ENCODE data around the gene CPT1B.

The CPT1B gene

GRCh38 chr22:50526834-50527801, 51.1 kb downstream of the CPT1B start:
- Histone ChIP-seq H3K4me3 (ENCODE audit: insufficient read length, low read depth) (peak overlapping the region; percentile 82), H3K36me3 (ENCODE audit: insufficient read depth, insufficient read length, low read length) (peaks cover 26% of the 10 kb centered on the region), H3K9ac (ENCODE audit: insufficient read length, low read depth) (peak overlapping the region; percentile 91), H3K9me3 (ENCODE audit: insufficient read depth, low read length) (no peaks in the 10 kb centered on the region), H3K4me1 (ENCODE audit: insufficient read depth, insufficient read length) (peaks cover 11% of the 10 kb centered on the region), H3K27me3 (ENCODE audit: insufficient read depth, insufficient read length) (no peaks in the 10 kb centered on the region)
- no peak for TF ChIP-seq YY1 (IDR thresholded peaks at IDR 0.05; ENCODE audit: insufficient read depth, insufficient read length)
- no peak for TF ChIP-seq ZNF274 (IDR thresholded peaks at IDR 0.05; ENCODE audit: low read depth, low read length)
- no peak for TF ChIP-seq SUZ12 (IDR thresholded peaks at IDR 0.05; ENCODE audit: extremely low read depth, insufficient read depth, insufficient read length)
- no peak for DNase-seq (ENCODE audit: low read depth, low spot score)

- H3K27me3 ChIP-seq (ENCODE audit: insufficient read depth, insufficient read length): no peaks in the 10 kb centered on the region
- DNase-seq (ENCODE audit: low read depth, low spot score): no peak
- H3K36me3 ChIP-seq (ENCODE audit: insufficient read depth, insufficient read length, low read length): peaks cover 34% of the 10 kb centered on the region
- peak overlapping the region; percentile 82 for H3K4me3 ChIP-seq (ENCODE audit: insufficient read length, low read depth)
- no peak for TF ChIP-seq ZNF274 (IDR thresholded peaks at IDR 0.05; ENCODE audit: low read depth, low read length)
- TF ChIP-seq SUZ12 (IDR thresholded peaks at IDR 0.05; ENCODE audit: extremely low read depth, insufficient read depth, insufficient read length): no peak
- TF ChIP-seq YY1 (IDR thresholded peaks at IDR 0.05; ENCODE audit: insufficient read depth, insufficient read length): no peak
- H3K4me1 ChIP-seq (ENCODE audit: insufficient read depth, insufficient read length): peaks cover 11% of the 10 kb centered on the region
- no peaks in the 10 kb centered on the region for H3K9me3 ChIP-seq (ENCODE audit: insufficient read depth, low read length)
- H3K9ac ChIP-seq (ENCODE audit: insufficient read length, low read depth): peak overlapping the region; percentile 91
These were observed 52.0 kb downstream of the CPT1B start for GRCh38 chr22:50526108-50526833.

- Histone ChIP-seq H3K36me3 (ENCODE audit: insufficient read depth, insufficient read length, low read length) (peaks cover 39% of the 10 kb centered on the region), H3K9ac (ENCODE audit: insufficient read length, low read depth) (peak overlapping the region; percentile 91), H3K4me3 (ENCODE audit: insufficient read length, low read depth) (peak overlapping the region; percentile 82), H3K9me3 (ENCODE audit: insufficient read depth, low read length) (no peaks in the 10 kb centered on the region), H3K27me3 (ENCODE audit: insufficient read depth, insufficient read length) (no peaks in the 10 kb centered on the region), H3K4me1 (ENCODE audit: insufficient read depth, insufficient read length) (peaks cover 11% of the 10 kb centered on the region)
- no peak for DNase-seq (ENCODE audit: low read depth, low spot score)
- TF ChIP-seq YY1 (IDR thresholded peaks at IDR 0.05; ENCODE audit: insufficient read depth, insufficient read length) (no peak), ZNF274 (IDR thresholded peaks at IDR 0.05; ENCODE audit: low read depth, low read length) (no peak), SUZ12 (IDR thresholded peaks at IDR 0.05; ENCODE audit: extremely low read depth, insufficient read depth, insufficient read length) (no peak)
These were observed 52.4 kb downstream of the CPT1B start for GRCh38 chr22:50525858-50526107.

- Histone ChIP-seq H3K9ac (ENCODE audit: insufficient read length, low read depth) (peak within 1 kb of the TSS; percentile 91), H3K4me3 (ENCODE audit: insufficient read length, low read depth) (peak within 1 kb of the TSS; percentile 82), H3K36me3 (ENCODE audit: insufficient read depth, insufficient read length, low read length) (peaks cover 40% of the 10 kb centered on the region), H3K27me3 (ENCODE audit: insufficient read depth, insufficient read length) (no peaks in the 10 kb centered on the region), H3K4me1 (ENCODE audit: insufficient read depth, insufficient read length) (peaks cover 11% of the 10 kb centered on the region), H3K9me3 (ENCODE audit: insufficient read depth, low read length) (no peaks in the 10 kb centered on the region)
- no peak for TF ChIP-seq YY1 (IDR thresholded peaks at IDR 0.05; ENCODE audit: insufficient read depth, insufficient read length)
- no peak for TF ChIP-seq SUZ12 (IDR thresholded peaks at IDR 0.05; ENCODE audit: extremely low read depth, insufficient read depth, insufficient read length)
- TF ChIP-seq ZNF274 (IDR thresholded peaks at IDR 0.05; ENCODE audit: low read depth, low read length): no peak
- DNase-seq (ENCODE audit: low read depth, low spot score): peak; percentile 89
These were observed 52.9 kb downstream of the CPT1B start, which contains the start of gene SCO2 for GRCh38 chr22:50525104-50525857. Gene SCO2, minus strand, starts transcription at chr22:50525598. Its CDS starts 1,187 bp downstream, at chr22:50524411.

GRCh38 chr22:50524676-50525103, 53.5 kb downstream of the CPT1B start:
- Histone ChIP-seq H3K9ac (ENCODE audit: insufficient read length, low read depth) (peak overlapping the region; percentile 91), H3K9me3 (ENCODE audit: insufficient read depth, low read length) (no peaks in the 10 kb centered on the region), H3K27me3 (ENCODE audit: insufficient read depth, insufficient read length) (no peaks in the 10 kb centered on the region), H3K4me1 (ENCODE audit: insufficient read depth, insufficient read length) (peaks cover 11% of the 10 kb centered on the region), H3K4me3 (ENCODE audit: insufficient read length, low read depth) (peak overlapping the region; percentile 82), H3K36me3 (ENCODE audit: insufficient read depth, insufficient read length, low read length) (peaks cover 40% of the 10 kb centered on the region)
- DNase-seq (ENCODE audit: low read depth, low spot score): no peak
- TF ChIP-seq YY1 (IDR thresholded peaks at IDR 0.05; ENCODE audit: insufficient read depth, insufficient read length): no peak
- no peak for TF ChIP-seq ZNF274 (IDR thresholded peaks at IDR 0.05; ENCODE audit: low read depth, low read length)
- TF ChIP-seq SUZ12 (IDR thresholded peaks at IDR 0.05; ENCODE audit: extremely low read depth, insufficient read depth, insufficient read length): no peak

GRCh38 chr22:50523806-50524675, 54.2 kb downstream of the CPT1B start:
- peaks cover 11% of the 10 kb centered on the region for H3K4me1 ChIP-seq (ENCODE audit: insufficient read depth, insufficient read length)
- TF ChIP-seq ZNF274 (IDR thresholded peaks at IDR 0.05; ENCODE audit: low read depth, low read length) (no peak), SUZ12 (IDR thresholded peaks at IDR 0.05; ENCODE audit: extremely low read depth, insufficient read depth, insufficient read length) (no peak), YY1 (IDR thresholded peaks at IDR 0.05; ENCODE audit: insufficient read depth, insufficient read length) (no peak)
- no peaks in the 10 kb centered on the region for H3K9me3 ChIP-seq (ENCODE audit: insufficient read depth, low read length)
- H3K27me3 ChIP-seq (ENCODE audit: insufficient read depth, insufficient read length): no peaks in the 10 kb centered on the region
- H3K36me3 ChIP-seq (ENCODE audit: insufficient read depth, insufficient read length, low read length): peaks cover 47% of the 10 kb centered on the region
- peak overlapping the region; percentile 82 for H3K4me3 ChIP-seq (ENCODE audit: insufficient read length, low read depth)
- H3K9ac ChIP-seq (ENCODE audit: insufficient read length, low read depth): peak overlapping the region; percentile 91
- no peak for DNase-seq (ENCODE audit: low read depth, low spot score)

All from NT2/D1 (cell line).